ENCODE measurements around the gene CARD8.
"Not testable (repeated sequence)": the region's sequence is repeated elsewhere in the genome, so short reads cannot be mapped to it uniquely, and the experiment has no call there.

CARD8 gene

DNA sequence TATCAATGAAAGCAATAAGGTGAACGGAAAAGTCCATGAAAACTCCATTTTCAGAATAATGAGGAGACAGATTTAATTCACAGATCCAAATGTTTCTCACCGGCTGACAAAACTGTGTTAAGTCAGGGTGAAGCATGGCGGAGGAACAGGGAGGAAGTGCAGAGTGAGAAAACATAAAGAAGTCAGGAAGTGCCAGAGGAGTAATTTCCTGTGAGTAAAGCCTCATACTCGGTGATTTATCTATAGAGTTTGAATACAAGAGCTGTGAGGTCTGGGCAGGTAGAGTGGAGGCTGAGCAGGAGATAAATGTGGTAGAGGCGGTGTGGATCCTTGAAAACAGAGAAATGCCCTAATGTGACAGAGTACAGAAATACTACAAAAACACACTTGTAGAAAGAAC is 11.4 kb downstream of the CARD8 start:
- H3K27ac ChIP-seq = no peak overlapping the region
- DNase-seq (ENCODE audit: low spot score) = no peak
- ChIA-PET POLR2A (ENCODE audit: low non-redundant PET) (no interaction called here), CTCF (no interaction called here)
- TF ChIP-seq, protein P1, sequence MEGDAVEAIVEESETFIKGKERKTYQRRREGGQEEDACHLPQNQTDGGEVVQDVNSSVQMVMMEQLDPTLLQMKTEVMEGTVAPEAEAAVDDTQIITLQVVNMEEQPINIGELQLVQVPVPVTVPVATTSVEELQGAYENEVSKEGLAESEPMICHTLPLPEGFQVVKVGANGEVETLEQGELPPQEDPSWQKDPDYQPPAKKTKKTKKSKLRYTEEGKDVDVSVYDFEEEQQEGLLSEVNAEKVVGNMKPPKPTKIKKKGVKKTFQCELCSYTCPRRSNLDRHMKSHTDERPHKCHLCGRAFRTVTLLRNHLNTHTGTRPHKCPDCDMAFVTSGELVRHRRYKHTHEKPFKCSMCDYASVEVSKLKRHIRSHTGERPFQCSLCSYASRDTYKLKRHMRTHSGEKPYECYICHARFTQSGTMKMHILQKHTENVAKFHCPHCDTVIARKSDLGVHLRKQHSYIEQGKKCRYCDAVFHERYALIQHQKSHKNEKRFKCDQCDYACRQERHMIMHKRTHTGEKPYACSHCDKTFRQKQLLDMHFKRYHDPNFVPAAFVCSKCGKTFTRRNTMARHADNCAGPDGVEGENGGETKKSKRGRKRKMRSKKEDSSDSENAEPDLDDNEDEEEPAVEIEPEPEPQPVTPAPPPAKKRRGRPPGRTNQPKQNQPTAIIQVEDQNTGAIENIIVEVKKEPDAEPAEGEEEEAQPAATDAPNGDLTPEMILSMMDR (conservative IDR thresholded peaks at IDR 0.05; ENCODE audit: low read depth) = no peak

DNA sequence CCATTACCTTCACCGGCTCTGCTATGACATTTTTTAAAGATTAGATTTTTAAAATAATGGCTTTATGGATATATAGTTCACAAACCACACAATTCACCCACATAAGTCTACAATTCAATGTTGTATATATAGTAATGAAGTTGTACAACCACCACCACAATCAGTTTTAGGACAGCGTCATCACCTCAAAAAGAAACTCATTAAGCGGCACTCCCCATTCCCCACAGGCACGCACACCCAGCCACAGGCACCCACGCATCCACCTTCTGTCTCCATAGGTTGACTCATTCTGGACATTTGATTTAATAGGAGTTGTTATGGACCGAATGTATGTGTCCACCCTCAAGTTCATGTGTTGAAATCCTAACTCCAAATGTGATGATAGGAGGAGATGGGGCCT is 13.9 kb downstream of the CARD8 start:
- CTCF ChIA-PET; DNase-seq (ENCODE audit: low spot score); POLR2A ChIA-PET (ENCODE audit: low non-redundant PET); H3K27ac ChIP-seq: not testable (repeated sequence)

DNA sequence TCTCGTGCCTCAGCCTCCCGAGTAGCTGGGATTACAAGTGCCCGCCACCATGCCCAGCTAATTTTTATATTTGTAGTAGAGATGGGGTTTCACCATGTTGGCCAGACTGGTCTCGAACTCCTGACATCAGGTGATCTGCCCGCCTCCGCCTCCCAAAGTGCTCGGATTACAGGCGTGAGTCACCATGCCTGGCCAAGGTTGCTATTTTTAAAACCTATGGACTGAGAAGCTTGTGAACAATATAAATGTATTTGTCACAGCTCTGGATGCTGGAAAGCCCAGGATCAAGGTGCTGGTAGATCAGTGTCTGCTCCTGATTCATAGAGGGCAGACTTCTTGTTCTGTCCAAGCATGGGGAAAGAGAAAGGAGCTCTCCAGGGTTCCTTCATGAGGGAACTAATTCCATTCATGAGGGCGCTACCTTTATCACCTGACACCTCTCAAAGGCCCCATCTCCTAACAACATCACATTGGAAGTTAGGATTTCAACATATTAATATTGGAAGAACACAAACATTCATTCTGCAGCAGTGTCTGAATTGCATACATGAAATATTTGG is 16.1 kb downstream of the CARD8 start:
- ChIA-PET POLR2A (ENCODE audit: low non-redundant PET) (no interaction called here), CTCF (interaction anchor here (1.1 kb wide), 1 partner anchor 22 kb away, joined by 3 read pairs; no protein-coding TSS in a partner anchor)
- TF ChIP-seq, protein P1 (conservative IDR thresholded peaks at IDR 0.05; ENCODE audit: low read depth) = no peak
- no peak overlapping the region for H3K27ac ChIP-seq
- DNase-seq (ENCODE audit: low spot score) = no peak

DNA sequence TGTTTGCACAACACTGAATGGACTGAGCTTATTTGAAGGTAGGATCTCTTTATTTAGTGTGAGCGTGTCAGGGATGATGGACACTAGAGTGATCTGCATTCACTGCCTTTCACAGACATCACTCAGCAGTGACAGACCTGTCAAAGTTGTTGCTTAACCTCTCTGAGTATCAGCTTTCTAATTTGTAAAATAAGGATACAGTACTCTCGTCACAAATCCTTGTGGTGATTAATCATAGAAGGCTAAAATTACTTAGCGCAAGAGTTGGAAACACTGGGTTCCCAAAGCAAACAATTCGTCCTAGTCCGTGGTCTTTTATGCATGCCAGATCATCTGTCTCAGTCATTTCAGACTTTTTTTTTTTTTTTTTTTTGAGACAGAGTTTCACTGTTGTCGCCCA is 16.6 kb downstream of the CARD8 start:
- CTCF ChIA-PET = interaction anchor here (0.6 kb wide), 1 partner anchor 152 kb away, joined by 3 read pairs; no protein-coding TSS in a partner anchor
- H3K27ac ChIP-seq = no peak overlapping the region
- POLR2A ChIA-PET (ENCODE audit: low non-redundant PET) = no interaction called here
- DNase-seq (ENCODE audit: low spot score) = no peak
- TF ChIP-seq, protein P1 (conservative IDR thresholded peaks at IDR 0.05; ENCODE audit: low read depth) = no peak

DNA sequence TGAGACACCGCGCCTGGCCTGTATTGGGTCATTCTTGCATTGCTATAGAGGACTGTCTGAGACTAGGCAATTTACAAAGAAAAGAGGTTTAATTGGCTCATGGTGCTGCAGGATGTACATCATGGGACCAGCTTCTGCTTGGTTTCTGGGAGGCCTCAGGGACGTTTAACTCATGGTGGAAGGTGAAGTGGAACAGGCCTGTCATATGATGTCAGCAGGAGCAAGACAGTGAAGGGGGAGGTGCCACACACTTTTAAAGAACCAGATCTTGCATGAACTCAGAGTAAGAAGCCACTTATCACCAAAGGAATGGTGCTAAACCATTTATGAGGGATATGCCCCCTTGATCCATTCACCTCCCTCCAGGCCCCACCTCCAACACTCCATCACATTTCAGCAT is 18.7 kb downstream of the CARD8 start:
- no peak overlapping the region for H3K27ac ChIP-seq
- CTCF ChIA-PET = no interaction called here
- TF ChIP-seq, protein P1 (conservative IDR thresholded peaks at IDR 0.05; ENCODE audit: low read depth) = no peak
- POLR2A ChIA-PET (ENCODE audit: low non-redundant PET) = no interaction called here
- no peak for DNase-seq (ENCODE audit: low spot score)

DNA sequence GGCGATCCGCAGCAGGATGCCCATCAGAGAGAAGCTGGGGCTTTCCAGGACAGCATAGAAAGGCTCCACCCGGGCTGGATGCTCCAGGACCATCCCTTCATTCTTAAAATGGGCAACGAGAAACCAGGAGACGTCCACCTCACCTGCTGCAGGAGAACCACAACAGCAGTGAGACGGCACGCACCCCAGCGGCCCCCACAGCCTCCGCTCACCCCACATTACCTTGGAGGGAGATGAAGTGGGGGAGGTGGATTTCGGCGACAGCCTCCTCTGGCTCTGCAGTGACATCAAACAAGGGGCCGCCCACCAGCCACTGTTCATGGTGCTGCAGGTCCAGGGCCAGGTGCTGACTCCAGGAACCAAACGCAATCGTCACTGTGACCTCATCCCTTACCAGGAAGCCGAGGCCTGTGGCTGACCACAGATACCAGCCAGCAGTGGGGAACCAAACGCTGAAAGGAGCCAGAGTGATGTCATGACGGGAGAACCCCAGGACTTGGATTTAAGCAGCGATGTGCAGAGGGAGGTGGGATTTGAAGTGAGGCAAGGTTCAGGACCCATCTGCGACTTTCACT is 25.1 kb downstream of the CARD8 start:
- no peak overlapping the region for H3K27ac ChIP-seq
- CTCF ChIA-PET = no interaction called here
- no peak for DNase-seq (ENCODE audit: low spot score)
- TF ChIP-seq, protein P1 (conservative IDR thresholded peaks at IDR 0.05; ENCODE audit: low read depth) = no peak
- POLR2A ChIA-PET (ENCODE audit: low non-redundant PET) = no interaction called here

DNA sequence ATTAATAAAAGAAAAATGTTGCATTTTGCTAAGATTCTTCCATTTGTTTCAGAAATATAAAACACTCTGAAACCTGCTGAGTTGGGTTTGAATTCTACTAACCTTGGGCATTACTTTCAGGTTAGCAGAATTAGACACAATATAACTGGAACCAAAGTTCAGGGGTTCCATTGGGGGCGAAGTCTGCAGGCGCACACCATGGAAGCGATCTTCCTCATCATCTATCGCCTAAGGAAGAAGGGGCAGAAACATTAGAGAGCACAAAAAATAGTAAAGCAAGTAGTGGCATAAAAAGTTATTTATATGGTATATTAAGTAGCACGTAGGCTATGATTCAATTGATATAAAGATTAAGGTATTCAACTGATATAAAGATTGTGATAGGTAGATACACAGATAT is 34.1 kb downstream of the CARD8 start:
- ChIA-PET CTCF (no interaction called here), POLR2A (ENCODE audit: low non-redundant PET) (no interaction called here)
- DNase-seq (ENCODE audit: low spot score) = no peak
- TF ChIP-seq, protein P1 (conservative IDR thresholded peaks at IDR 0.05; ENCODE audit: low read depth) = no peak
- no peak overlapping the region for H3K27ac ChIP-seq

DNA sequence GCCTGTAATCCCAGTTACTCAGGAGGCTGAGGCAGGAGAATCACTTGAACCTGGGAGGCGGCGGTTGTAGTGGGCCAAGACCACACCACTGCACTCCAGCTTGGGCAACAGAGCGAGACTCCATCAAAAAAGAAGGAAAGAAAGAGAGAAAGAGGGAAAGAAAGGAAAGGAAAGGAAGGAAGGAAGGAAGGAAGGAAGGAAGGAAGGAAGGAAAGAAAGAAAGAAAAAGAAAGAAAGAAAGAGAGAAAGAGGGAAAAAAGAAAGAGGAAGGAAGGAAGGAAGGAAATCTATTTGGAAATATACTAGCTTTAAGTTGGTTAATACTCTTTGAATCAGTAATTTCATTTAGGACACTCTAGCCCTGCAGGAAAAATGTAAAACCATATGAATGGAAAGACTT is 34.9 kb downstream of the CARD8 start:
- POLR2A ChIA-PET (ENCODE audit: low non-redundant PET); H3K27ac ChIP-seq; DNase-seq (ENCODE audit: low spot score); CTCF ChIA-PET: not testable (repeated sequence)

All from RWPE1 (cell line).